Measurements from ENCODE around the gene PBX4.

DNA sequence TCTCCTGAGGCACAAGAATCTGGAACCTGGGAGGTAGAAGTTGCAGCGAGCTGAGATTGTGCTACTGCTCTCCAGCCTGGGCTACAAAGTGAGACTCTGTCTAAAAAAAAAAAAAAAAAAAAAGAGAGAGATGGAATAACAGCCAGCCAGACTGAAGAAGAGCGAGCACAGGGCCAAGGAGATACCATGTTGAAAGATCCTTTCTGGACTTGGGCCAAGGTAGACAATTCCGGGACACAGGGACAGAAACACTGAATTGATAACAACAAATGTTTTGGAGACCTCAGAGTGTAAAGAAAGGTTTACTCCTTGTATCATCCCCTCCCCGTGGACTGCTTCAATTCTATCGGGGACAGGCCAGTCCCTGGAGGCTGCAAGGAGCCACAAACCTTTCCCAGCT lies 4.9 kb upstream of the PBX4 start:
- TF ChIP-seq, protein P1, sequence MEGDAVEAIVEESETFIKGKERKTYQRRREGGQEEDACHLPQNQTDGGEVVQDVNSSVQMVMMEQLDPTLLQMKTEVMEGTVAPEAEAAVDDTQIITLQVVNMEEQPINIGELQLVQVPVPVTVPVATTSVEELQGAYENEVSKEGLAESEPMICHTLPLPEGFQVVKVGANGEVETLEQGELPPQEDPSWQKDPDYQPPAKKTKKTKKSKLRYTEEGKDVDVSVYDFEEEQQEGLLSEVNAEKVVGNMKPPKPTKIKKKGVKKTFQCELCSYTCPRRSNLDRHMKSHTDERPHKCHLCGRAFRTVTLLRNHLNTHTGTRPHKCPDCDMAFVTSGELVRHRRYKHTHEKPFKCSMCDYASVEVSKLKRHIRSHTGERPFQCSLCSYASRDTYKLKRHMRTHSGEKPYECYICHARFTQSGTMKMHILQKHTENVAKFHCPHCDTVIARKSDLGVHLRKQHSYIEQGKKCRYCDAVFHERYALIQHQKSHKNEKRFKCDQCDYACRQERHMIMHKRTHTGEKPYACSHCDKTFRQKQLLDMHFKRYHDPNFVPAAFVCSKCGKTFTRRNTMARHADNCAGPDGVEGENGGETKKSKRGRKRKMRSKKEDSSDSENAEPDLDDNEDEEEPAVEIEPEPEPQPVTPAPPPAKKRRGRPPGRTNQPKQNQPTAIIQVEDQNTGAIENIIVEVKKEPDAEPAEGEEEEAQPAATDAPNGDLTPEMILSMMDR (IDR thresholded peaks at IDR 0.05): no peak
- TF ChIP-seq POLR2A (IDR thresholded peaks at IDR 0.05): no peak
